Measurements from ENCODE around the gene POU5F1.

Gene POU5F1

DNA sequence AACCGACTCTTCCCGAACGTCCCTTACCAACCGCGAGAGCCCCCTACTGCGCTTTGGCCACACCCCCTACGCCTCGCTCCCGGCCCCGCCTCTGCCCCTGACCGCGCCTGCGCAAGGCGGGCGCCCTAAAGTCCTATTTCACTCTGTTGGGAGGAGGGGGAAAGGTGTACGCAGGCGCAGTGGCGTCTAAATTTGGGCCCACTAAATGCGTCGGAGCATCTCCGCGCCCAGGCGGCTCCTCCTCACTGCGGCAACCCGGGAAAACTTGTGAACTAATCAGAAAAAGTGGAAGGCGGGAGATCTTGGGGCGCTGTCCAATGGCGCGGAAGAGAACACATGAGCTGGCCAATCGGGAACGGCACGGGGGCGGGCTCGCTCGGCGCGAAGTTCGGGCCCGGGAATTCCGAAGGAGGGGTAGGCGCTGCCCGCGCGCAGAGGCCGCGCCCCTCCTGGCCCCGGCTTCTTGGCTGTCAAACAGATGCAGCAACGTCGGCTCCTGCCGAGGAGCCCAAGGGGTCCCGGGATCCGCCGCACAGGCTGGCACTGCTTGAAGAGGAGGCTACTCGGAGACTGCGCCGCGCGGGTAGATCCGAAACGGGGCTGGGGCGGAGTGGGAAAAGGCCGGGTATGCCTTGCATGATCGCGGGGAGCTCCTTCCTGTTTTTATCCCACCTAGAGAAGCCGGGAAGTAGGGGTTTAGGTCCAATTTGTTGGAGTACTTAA lies 12.2 kb downstream of the POU5F1 start, which contains the start of gene TCF19:
TSS of gene TCF19 (plus strand) at position 450 of the 723 bp plus-strand sequence. CDS start 881 bp downstream, outside the sequence.
- Histone ChIP-seq H3K4me1 (ENCODE audit: insufficient read depth, poor library complexity, severe bottlenecking) (peaks cover 3% of the 10 kb centered on the region), H3K9me3 (ENCODE audit: severe bottlenecking) (no peaks in the 10 kb centered on the region), H3K4me3 (ENCODE audit: severe bottlenecking) (peak within 1 kb of the TSS; percentile 52), H3K27ac (ENCODE audit: poor library complexity, severe bottlenecking) (peak within 1 kb of the TSS; percentile 62), H3K27me3 (ENCODE audit: insufficient read depth, poor library complexity, severe bottlenecking) (no peaks in the 10 kb centered on the region), H3K36me3 (ENCODE audit: low read depth) (peaks cover 59% of the 10 kb centered on the region)
- no peak for TF ChIP-seq CTCF (IDR thresholded peaks at IDR 0.05; ENCODE audit: poor library complexity, severe bottlenecking)
- peak; percentile 90 for ATAC-seq (ENCODE audit: low read depth)
- DNase-seq (ENCODE audit: low spot score), result peak; percentile 97

- Histone ChIP-seq H3K27me3 (ENCODE audit: insufficient read depth, poor library complexity, severe bottlenecking) (no peaks in the 10 kb centered on the region), H3K36me3 (ENCODE audit: low read depth) (peaks cover 60% of the 10 kb centered on the region), H3K4me3 (ENCODE audit: severe bottlenecking) (peak within 1 kb of the TSS; percentile 52), H3K4me1 (ENCODE audit: insufficient read depth, poor library complexity, severe bottlenecking) (peaks cover 3% of the 10 kb centered on the region), H3K9me3 (ENCODE audit: severe bottlenecking) (no peaks in the 10 kb centered on the region), H3K27ac (ENCODE audit: poor library complexity, severe bottlenecking) (peak within 1 kb of the TSS; percentile 62)
- no peak for TF ChIP-seq CTCF (IDR thresholded peaks at IDR 0.05; ENCODE audit: poor library complexity, severe bottlenecking)
- ATAC-seq (ENCODE audit: low read depth) (peak; percentile 26), DNase-seq (ENCODE audit: low spot score) (no peak)
These were observed 12.9 kb downstream of the POU5F1 start, which contains the start of gene CCHCR1 for GRCh38 chr6:31157513-31158139. CCHCR1 (minus strand) TSS chr6:31157802; CDS start chr6:31157600, 202 bp downstream.

DNA sequence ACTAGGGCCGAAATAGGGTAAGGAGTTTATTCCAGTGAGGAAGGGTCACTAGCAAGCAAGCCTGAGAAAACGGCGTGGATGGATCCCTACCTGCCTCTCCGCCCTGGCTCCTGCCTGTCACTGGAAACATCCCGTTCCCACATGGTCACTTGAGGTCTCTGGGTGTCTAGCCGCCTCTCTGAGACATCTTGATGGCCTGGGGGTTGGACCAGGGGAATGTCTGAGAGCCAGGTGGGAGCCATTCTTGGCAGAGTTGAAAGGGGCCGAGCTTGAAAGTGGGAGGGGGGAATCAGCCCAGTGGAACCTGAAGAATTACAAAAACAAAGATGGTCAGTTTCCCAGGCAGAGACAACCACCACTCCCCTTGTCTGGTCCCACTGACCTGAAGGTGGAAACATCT lies 13.8 kb downstream of the POU5F1 start:
- Histone ChIP-seq H3K4me1 (ENCODE audit: insufficient read depth, poor library complexity, severe bottlenecking) (peaks cover 3% of the 10 kb centered on the region), H3K4me3 (ENCODE audit: severe bottlenecking) (no peak overlapping the region), H3K36me3 (ENCODE audit: low read depth) (peaks cover 50% of the 10 kb centered on the region), H3K27me3 (ENCODE audit: insufficient read depth, poor library complexity, severe bottlenecking) (no peaks in the 10 kb centered on the region), H3K9me3 (ENCODE audit: severe bottlenecking) (no peaks in the 10 kb centered on the region), H3K27ac (ENCODE audit: poor library complexity, severe bottlenecking) (no peak overlapping the region)
- DNase-seq (ENCODE audit: low spot score), result no peak
- ATAC-seq (ENCODE audit: low read depth), result no peak
- no peak for TF ChIP-seq CTCF (IDR thresholded peaks at IDR 0.05; ENCODE audit: poor library complexity, severe bottlenecking)

DNA sequence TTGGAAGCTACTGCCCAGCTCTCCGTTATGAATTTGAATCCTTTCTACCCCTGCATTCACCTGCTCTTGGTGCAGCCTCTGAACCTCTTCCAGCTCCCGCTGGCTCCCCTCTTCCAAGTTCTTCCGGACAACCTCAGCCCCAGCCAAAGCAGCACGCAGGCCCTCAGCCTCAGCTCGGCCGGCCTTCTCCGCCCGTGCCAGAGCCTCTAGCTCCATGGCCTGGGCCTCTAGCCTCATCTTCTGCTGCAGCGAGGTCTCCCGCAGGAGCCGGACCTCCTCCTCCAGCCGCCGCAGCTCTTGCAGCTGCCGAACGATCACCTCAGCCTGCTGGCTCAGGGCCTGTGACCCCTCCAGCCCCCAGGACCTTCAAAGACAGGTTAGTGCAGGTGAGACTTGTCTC lies 16.0 kb downstream of the POU5F1 start:
- H3K4me3 ChIP-seq (ENCODE audit: severe bottlenecking), result no peak overlapping the region
- no peak overlapping the region for H3K27ac ChIP-seq (ENCODE audit: poor library complexity, severe bottlenecking)
- H3K27me3 ChIP-seq (ENCODE audit: insufficient read depth, poor library complexity, severe bottlenecking), result no peaks in the 10 kb centered on the region
- peaks cover 3% of the 10 kb centered on the region for H3K4me1 ChIP-seq (ENCODE audit: insufficient read depth, poor library complexity, severe bottlenecking)
- no peaks in the 10 kb centered on the region for H3K9me3 ChIP-seq (ENCODE audit: severe bottlenecking)
- ATAC-seq (ENCODE audit: low read depth) (no peak), DNase-seq (ENCODE audit: low spot score) (no peak)
- H3K36me3 ChIP-seq (ENCODE audit: low read depth), result peaks cover 42% of the 10 kb centered on the region
- no peak for TF ChIP-seq CTCF (IDR thresholded peaks at IDR 0.05; ENCODE audit: poor library complexity, severe bottlenecking)

Measured in RWPE2 (cell line).